HepG2 (cell line): Measurements from ENCODE around the gene CCL23. TPM values are rescaled to one million over a fixed set of nuclear protein-coding genes. Genes with fewer than 3 reads are reported as not detected.

Experiments
- ATF7 ChIP-seq, 2 experiments: fragments of 450-650 bp in 1 of 2; sonication (generic) in 1 of 2; formaldehyde crosslinking in 1 of 2; IDR thresholded peaks; 2 replicates each; pipeline versions ENCODE4 v1.4.0 to v1.6.1; 2016 to 2020; ENCODE audit warnings: antibody characterized with exemption in 1 of 2, mild to moderate bottlenecking in 1 of 2, missing genetic modification reagents in 1 of 2
- GTF3A ChIP-seq: sonication (generic); formaldehyde crosslinking; conservative IDR thresholded peaks from 2 replicates; pipeline ENCODE4 v1.4.0; 2020; ENCODE audit warnings: mild to moderate bottlenecking, missing genetic modification reagents
- HIVEP1 ChIP-seq: sonication (generic); formaldehyde crosslinking; IDR thresholded peaks from 2 replicates; pipeline ENCODE4 v1.4.0; 2020; ENCODE audit warnings: mild to moderate bottlenecking, missing genetic modification reagents
- MNT ChIP-seq: fragments of 450-650 bp; IDR thresholded peaks from 2 replicates; pipeline ENCODE4 v1.6.1; 2016
- POLR2G ChIP-seq: fragments of 200-400 bp; formaldehyde crosslinking; IDR thresholded peaks from 2 replicates; pipeline ENCODE4 v1.6.1; 2018; ENCODE audit warnings: mild to moderate bottlenecking, low read depth, low read length, moderate library complexity
- RARA ChIP-seq: IDR thresholded peaks from 2 replicates; pipeline ENCODE4 v1.6.1; 2016; ENCODE audit warnings: missing genetic modification reagents, missing compliant biosample characterization
- RCOR2 ChIP-seq: IDR thresholded peaks from 2 replicates; pipeline ENCODE4 v1.6.1; 2016; ENCODE audit warnings: missing biosample characterization, missing genetic modification reagents
- RNF2 ChIP-seq: fragments of 450-650 bp; conservative IDR thresholded peaks from 2 replicates; pipeline ENCODE4 v1.6.1; 2016; ENCODE audit warnings: low read depth
- RXRB ChIP-seq: IDR thresholded peaks from 2 replicates; pipeline ENCODE4 v1.6.1; 2016; ENCODE audit warnings: borderline replicate concordance, missing genetic modification reagents, missing compliant biosample characterization
- SIN3A ChIP-seq: IDR thresholded peaks from 2 replicates; pipeline ENCODE4 v1.6.1; 2011; ENCODE audit warnings: low read depth, mild to moderate bottlenecking, control low read depth, low read length, borderline replicate concordance
- TBL1XR1 ChIP-seq: fragments of 150-350 bp; IDR thresholded peaks from 2 replicates; pipeline ENCODE4 v1.6.1; 2014; ENCODE audit warnings: borderline replicate concordance, low read length; ENCODE audit not compliant: partially characterized antibody
- ZNF180 ChIP-seq: sonication (generic); formaldehyde crosslinking; IDR thresholded peaks from 2 replicates; pipeline ENCODE4 v1.4.0; 2020; ENCODE audit warnings: low read depth, missing genetic modification reagents, borderline replicate concordance
- ZNF281 ChIP-seq: sonication (generic); formaldehyde crosslinking; IDR thresholded peaks from 2 replicates; pipeline ENCODE4 v1.4.0; 2020; ENCODE audit warnings: missing genetic modification reagents, borderline replicate concordance
- ZNF549 ChIP-seq: sonication (generic); formaldehyde crosslinking; IDR thresholded peaks from 2 replicates; pipeline ENCODE4 v1.5.0; 2020; ENCODE audit warnings: missing genetic modification reagents
- ZNF574 ChIP-seq: sonication (generic); formaldehyde crosslinking; IDR thresholded peaks from 2 replicates; pipeline ENCODE4 v1.4.0; 2020; ENCODE audit warnings: missing genetic modification reagents
- ZNF678 ChIP-seq: sonication (generic); formaldehyde crosslinking; IDR thresholded peaks from 2 replicates; pipeline ENCODE4 v1.4.0; 2020; ENCODE audit warnings: mild to moderate bottlenecking, missing genetic modification reagents
- polyA plus RNA-seq, 8 experiments: library from polyadenylated mRNA; depleted of rRNA in 3 of 8; stranded (reverse) in 7 of 8; unstranded in 1 of 8; fragments of >200 nt; fragmentation: Illumina TruSeq in 4 of 8; extraction: Trizol in 4 of 8; gene quantifications; 2 replicates each; pipeline versions ENCODE4 v1.2.1 to v1.2.3, GENCODE V29; 2011 to 2016; ENCODE audit warnings: low read depth in 4 of 8, missing spikeins in 1 of 8, mixed read lengths in 1 of 8; ENCODE audit not compliant: insufficient read depth in 1 of 8
- total RNA-seq, 5 experiments: library from RNA; depleted of rRNA; stranded (reverse); fragments of >200 nt; fragmentation: Illumina TruSeq; extraction: Trizol; gene quantifications; 2 replicates each; pipeline ENCODE4 v1.2.3, GENCODE V29; 2016; ENCODE audit warnings: low read depth in 1 of 5
- TF ChIP-seq, protein P1 (sequence below): fragments of 450-650 bp; IDR thresholded peaks from 2 replicates; pipeline ENCODE4 v1.6.1; 2017
- TF ChIP-seq, protein P2 (sequence below): sonication (generic); formaldehyde crosslinking; IDR thresholded peaks from 2 replicates; pipeline ENCODE4 v1.5.0; 2020; ENCODE audit warnings: missing genetic modification reagents, mild to moderate bottlenecking, borderline replicate concordance

Gene CCL23
- total and polyA plus RNA-seq, 2 of the 13 experiments (the other 11 are each of a cell fraction or from before 2014, with no cell fraction given), result not detected

DNA sequence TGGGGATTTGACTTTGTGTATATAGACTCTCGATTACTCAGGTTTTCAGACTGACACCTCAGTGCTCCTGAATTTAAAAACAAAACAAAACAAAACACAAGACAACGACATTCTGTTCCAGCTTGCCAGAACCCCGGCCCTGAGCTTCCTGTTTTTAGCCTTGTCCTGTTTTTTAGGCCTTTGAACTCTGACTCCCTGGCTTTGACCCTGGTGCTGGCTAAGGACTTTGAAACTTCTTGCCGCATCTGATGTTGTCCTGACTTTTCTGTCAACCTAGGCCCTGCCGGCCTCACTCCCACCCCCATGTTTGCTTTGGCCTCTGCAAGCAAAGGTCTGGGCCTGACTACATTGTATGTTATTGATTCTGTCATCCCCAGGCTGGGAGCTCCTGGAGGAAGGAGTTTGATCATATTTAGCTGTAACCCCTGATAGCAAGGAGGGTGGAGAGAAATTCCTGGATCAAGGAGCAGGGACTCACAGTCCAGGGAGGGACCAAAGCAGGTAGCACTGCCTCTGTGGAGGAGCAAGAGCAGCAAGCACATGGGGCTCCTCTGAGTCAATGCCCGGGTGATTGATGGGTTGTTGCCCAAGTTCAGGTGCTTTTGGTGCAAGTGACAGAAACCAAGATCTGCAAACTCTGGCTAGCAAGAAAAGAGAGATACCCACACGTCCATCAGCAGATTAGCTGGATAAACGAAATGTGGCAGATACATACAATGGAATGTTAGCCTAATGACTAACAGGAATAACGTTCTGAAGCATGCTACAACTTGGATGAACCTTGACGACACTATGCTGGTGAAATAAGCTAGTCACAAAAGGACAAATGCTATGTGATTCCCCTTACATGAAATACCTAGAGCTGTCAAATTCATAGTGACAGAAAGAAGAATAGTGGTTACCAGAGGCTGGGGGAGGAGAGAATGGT lies 44.2 kb downstream of the CCL23 start (continued):
- peak; percentile 75; the same call in 1 of the 2 replicates for TF ChIP-seq SIN3A
- no peak for TF ChIP-seq ZNF180 (CRISPR knock-in tag)
- TF ChIP-seq RXRB (CRISPR knock-in tag), result peak; percentile 98
- TF ChIP-seq RNF2, result no peak
- peak; percentile 99 for TF ChIP-seq RARA (CRISPR knock-in tag)
- peak; percentile 83; the same call in 1 of the 2 replicates for TF ChIP-seq RCOR2 (CRISPR knock-in tag)
- peak; percentile 57; the same call in 1 of the 2 replicates for TF ChIP-seq ZNF678 (CRISPR knock-in tag)
- TF ChIP-seq TBL1XR1, result peak; percentile 99
- TF ChIP-seq ZNF281 (CRISPR knock-in tag), result peak; percentile 98
- no peak for TF ChIP-seq MNT
- TF ChIP-seq GTF3A (CRISPR knock-in tag), result no peak
- TF ChIP-seq POLR2G, result no peak; the same call in 1 of the 2 replicates
- TF ChIP-seq ZNF574 (CRISPR knock-in tag), result peak; percentile 79; the same call in 1 of the 2 replicates
- TF ChIP-seq, protein P1, sequence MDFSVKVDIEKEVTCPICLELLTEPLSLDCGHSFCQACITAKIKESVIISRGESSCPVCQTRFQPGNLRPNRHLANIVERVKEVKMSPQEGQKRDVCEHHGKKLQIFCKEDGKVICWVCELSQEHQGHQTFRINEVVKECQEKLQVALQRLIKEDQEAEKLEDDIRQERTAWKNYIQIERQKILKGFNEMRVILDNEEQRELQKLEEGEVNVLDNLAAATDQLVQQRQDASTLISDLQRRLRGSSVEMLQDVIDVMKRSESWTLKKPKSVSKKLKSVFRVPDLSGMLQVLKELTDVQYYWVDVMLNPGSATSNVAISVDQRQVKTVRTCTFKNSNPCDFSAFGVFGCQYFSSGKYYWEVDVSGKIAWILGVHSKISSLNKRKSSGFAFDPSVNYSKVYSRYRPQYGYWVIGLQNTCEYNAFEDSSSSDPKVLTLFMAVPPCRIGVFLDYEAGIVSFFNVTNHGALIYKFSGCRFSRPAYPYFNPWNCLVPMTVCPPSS, result no peak
- TF ChIP-seq HIVEP1 (CRISPR knock-in tag), result peak; percentile 98
- TF ChIP-seq, protein P2, sequence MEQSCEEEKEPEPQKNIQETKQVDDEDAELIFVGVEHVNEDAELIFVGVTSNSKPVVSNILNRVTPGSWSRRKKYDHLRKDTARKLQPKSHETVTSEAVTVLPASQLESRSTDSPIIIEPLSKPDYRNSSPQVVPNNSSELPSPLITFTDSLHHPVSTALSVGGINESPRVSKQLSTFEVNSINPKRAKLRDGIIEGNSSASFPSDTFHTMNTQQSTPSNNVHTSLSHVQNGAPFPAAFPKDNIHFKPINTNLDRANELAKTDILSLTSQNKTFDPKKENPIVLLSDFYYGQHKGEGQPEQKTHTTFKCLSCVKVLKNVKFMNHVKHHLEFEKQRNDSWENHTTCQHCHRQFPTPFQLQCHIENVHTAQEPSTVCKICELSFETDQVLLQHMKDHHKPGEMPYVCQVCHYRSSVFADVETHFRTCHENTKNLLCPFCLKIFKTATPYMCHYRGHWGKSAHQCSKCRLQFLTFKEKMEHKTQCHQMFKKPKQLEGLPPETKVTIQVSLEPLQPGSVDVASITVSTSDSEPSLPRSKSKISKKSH (CRISPR knock-in tag), result no peak
- TF ChIP-seq ZNF549 (CRISPR knock-in tag), result no peak
- TF ChIP-seq ATF7 (IDR thresholded peaks at IDR 0.05), result no peak
- TF ChIP-seq ATF7 (CRISPR knock-in tag; IDR thresholded peaks at IDR 0.05), result peak; percentile 93
